HG03457 (cell line): ENCODE measurements around the gene ETHE1.

Source experiments
- ATAC-seq: cut with Tn5 transposase; IDR thresholded peaks from one replicate; pipeline ENCODE4 v1.9.1; 2021; ENCODE audit warnings: moderate number of reproducible peaks; ENCODE audit not compliant: unreplicated experiment

ETHE1 gene

DNA sequence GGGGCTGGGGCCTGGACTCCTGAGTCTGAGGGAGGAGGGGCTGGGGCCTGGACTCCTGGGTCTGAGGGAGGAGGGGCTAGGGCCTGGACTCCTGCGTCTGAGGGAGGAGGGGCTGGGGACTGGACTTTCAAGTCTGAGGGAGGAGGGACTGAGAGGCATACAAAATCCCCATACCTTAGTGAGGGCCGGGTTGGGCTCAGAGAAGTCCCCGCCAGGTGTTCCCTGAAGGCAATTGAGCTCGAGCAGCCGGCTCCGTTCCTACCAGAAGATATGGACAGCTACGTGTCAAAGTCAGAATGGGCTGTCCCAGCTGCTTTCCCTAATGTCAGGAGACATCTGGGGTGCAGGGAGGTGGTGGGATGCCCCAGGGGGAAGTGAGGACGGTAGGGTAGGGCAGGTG lies 31.9 kb downstream of the ETHE1 start:
- ATAC-seq = no peak

DNA sequence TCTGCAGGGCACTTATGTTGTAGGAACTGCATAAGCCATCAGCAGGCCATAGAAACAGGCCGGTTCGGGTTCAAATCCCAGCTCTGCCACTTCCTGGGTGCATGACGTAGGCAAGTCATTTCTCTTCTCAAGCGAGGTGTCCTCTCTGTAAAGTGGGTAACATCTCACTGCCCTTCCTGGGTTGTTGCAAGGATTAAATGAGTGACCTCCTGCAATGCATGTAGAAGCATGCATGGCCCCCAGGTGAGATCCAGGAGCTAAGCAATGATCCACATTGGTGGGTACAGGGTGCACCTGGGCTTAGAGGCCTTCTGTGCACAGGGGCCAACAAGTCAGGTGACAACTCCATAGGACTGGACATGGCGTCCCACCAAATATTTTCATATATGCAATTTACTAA lies 36.2 kb downstream of the ETHE1 start:
- no peak for ATAC-seq

GRCh38 chr19:43489979-43490599 lies 36.9 kb downstream of the ETHE1 start:
- no peak for ATAC-seq

GRCh38 chr19:43489310-43489709 lies 37.7 kb downstream of the ETHE1 start:
- ATAC-seq = no peak

DNA sequence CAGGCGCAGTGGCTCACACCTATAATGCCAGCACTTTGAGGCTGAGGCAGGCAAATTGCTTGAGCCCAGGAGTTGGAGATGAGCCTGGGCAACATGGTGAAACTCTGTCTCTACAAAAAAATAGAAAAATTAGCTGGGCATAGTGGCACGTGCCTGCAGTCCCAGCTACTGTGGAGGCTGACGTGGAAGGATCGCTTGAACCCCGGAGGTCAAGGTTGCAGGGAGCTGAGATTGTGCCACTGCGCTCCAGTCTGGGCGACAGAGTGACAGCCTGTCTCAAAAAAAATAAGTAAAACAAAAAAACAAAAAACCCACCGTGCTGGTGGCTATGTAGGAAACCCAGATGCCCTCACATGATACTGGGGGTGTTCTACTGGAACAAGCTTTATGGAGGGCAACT lies 38.8 kb downstream of the ETHE1 start:
- no peak for ATAC-seq

- no peak for ATAC-seq
These were observed 40.6 kb downstream of the ETHE1 start for GRCh38 chr19:43486412-43486811.

DNA sequence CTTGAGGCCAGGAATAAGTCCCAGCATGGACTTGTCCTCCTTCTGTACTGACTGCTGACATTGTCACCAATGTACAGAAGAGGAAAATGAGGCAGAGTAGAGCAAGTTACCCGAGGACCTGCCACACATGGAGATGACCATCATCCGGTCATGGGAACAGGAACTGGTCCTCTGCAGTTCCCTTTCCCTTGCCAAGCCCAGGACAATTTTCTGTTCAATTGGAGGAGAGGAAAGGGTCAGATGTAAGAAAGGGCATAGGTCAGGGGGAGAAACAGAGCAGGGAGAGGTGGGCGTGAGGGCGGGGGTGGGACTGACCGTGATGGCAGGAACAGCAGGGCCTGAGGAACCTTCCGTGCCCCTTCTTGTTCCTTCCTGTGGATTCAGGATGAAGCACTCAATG lies 41.0 kb downstream of the ETHE1 start:
- ATAC-seq = no peak

DNA sequence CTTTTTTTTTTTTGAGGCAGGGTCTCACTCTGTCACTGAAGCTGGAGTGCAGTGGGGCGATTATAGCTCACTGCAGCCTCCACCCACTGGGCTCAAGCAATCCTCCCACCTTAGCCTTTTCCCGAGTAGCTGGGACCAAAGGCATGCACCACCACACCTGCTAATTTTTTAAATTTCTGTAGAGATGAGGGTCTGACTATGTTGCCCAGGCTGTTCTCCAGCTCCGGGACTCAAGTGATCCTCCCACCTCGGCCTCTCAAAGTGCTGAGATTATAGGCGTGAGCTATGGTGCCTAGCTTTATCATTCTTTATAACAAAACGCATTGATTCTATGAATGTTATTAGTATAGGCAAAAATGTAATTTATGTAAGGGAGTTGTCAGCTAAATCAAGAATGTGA lies 43.7 kb downstream of the ETHE1 start:
- ATAC-seq = no peak

GRCh38 chr19:43482193-43482592 lies 44.8 kb downstream of the ETHE1 start:
- ATAC-seq = no peak

DNA sequence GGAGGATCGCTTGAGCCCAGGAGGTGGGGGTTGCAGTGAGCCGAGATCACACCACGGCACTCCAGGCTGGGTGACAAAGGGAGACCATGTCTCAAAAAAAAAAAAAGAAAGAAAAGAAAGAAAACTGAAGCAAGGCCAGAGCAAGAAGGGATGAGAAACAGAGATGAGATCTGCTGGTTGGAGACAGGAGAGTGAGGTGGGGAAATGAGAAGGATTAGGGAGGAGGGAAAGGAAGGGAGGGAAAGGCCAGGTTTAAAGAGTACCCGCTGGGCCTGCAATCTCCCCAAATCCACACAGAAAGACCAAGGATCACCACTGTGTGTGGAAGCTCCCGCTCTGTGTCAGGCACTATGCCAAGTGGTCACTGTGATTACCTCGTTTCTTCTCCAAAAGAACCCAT lies 45.3 kb downstream of the ETHE1 start:
- ATAC-seq = no peak

GRCh38 chr19:43480574-43480973 lies 46.4 kb downstream of the ETHE1 start:
- ATAC-seq = no peak

DNA sequence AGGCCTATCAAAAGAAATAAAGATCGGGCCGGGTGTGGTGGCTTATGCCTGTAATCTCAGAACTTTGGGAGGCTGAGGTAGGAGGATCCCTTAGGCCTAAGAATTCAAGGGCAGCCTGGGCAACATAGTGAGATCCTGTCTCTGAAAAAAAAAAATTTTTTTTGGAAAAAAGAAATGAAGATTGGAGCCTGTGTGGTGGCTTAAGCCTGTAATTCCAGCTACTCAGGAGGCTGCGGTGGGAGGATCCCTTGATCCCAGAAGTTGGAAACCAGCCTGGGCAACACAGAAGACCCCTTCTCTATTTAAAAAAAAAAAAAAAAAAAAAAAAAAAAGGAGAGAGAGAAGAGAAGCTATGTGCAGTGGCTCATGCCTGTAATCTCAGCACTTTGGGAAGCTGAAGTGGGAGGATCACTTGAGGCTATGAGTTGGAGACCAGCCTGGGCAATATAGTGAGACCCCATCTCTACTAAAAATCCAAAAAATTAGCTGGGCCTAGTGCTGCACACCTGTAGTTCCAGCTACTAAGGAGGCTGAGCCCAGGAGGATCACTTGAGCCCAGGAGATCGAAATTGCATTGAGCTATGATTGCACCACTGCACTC lies 46.9 kb downstream of the ETHE1 start:
- ATAC-seq = no peak

- no peak for ATAC-seq
These were observed 47.8 kb downstream of the ETHE1 start for GRCh38 chr19:43479226-43479625.

DNA sequence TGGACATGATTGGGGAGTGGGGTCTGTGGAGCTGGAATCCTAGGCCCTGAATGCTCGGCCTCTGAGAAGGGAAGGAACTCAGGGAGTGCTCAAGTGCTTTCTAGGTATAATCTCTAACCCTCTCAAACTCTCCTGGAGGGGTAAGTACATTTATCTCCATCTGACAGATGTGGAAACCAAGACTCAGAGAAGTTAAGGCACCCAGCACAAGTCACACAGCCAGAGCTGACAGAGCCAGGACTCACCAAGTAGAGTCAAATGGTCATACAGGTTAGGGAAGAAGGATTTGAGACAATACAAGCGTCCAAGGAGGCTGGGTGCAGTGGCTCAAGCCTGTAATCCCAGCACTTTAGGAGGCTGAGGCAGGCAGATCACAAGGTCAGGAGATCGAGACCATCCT lies 48.7 kb downstream of the ETHE1 start:
- no peak for ATAC-seq

GRCh38 chr19:43476606-43477005 lies 50.4 kb downstream of the ETHE1 start:
- ATAC-seq = no peak

DNA sequence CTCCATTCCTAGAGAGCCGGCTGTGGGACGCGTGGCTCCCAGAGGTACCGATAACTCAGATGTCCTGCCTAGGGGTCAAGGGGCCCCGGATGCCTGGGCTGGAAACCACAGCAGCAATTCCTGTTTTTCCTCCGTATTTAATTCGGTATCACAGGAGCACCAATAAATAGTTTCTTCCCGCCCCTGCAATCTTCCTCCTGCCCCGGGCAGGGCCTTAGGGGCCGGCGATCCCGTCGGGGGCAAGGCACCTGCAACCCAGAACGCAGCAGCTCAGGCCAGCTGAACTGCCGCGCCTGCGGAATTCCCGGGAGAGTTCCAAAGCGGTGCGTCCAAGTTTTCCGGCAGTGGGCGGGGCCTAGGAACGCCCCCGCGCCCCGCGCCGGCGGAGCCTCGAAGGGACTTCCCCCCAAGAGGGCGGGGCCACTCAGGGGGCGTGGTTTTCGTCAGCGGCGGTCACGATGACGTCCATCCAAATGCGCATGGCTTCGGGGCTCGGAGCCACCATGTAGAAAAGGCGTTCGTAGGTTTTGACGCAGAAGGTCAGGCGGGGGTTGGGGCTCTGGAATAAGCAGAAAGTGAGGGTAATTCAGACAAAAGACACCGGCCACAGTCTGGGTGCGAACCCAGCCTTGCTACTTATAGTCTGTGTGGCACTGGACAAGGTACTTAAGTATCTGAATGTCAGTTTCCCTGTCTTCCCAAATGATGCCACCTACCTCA lies 51.9 kb downstream of the ETHE1 start:
- ATAC-seq = no peak

DNA sequence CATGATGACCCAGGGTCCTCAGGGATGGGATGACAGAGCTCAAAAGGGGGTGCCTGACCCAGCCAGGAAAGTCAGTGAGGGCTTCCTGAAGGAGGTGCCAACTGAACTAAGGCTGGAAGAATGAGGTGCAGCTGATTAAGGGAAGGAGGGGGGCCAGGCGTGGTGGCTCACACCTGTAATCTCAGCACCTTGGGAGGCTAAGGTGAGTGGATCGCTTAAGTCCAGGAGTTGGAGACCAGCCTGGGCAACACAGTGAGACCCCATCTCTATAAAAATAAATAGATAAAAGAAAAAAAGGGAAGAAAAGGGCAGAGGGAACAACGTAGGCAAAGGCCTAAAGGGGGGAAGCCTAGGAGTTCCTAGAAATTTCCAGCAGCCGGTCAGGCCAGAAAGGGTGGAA lies 52.5 kb downstream of the ETHE1 start:
- no peak for ATAC-seq

GRCh38 chr19:43471091-43471490 lies 55.9 kb downstream of the ETHE1 start:
- ATAC-seq = no peak

GRCh38 chr19:43470288-43470687 lies 56.7 kb downstream of the ETHE1 start:
- no peak for ATAC-seq

- no peak for ATAC-seq
These were observed 57.9 kb downstream of the ETHE1 start for GRCh38 chr19:43469160-43469480.

DNA sequence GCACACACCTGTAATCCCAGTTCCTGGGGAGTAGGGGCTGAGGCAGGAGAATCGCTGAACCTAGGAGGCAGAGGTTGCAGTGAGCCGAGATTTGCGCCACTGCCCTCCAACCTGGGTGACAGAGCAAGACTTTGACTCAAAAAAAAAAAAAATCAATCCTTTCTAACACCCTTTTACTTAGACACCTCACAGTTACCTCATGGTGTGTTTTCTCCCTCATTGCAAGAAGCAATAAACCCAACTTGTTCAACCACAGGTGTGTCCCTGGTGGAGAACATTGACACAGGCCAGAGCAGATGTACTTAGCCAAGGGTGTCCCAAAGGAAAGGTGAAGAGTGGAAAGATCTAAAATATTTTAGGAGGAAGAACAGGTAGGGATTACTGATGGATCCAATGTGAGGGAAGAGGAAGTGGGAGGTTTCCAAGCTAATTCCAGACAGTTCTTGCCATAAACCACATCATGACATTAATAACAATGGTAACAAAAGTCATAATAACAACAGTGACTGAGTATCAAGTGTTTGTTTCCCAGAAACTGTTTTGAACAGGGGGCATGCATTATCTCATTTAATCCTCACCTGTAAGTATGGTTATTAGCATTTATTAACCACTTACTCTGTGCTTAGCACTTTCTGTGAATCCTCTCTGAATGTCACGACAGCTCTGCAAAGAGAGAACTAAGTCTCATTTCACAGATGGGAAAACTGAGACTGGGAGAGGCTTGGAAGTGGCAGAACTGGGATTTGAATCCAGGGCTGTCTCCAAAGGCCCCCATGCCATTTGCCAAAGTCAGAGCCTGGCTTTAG lies 58.4 kb downstream of the ETHE1 start:
- ATAC-seq = no peak

GRCh38 chr19:43467730-43468129 lies 59.3 kb downstream of the ETHE1 start:
- no peak for ATAC-seq
